ENCODE results near the gene ETV1.

ETV1 gene

DNA sequence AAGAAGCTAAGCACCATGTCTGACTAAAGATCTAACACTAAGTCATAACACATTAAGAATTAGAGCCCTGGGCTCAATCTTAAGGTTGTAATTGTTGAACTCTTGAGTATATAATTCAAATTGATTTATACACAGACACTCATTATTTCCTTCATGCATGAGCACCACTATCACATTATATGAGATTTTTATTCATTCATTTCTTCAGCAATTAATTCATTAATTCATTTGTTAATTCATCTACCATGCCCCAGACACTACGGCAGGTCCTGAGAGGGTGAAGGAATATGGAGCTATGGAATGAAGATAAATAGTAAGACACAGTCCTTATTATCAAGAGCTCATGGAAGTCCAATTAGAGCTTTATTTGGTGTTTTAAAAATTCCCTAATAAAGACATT, 41.9 kb downstream of the ETV1 start:
- in situ Hi-C loops (cut with HindIII; ENCODE audit: low pct_ligation_motif_present, low sequenced_read_pairs): no loop called here
- DNase-seq: no peak
- no peak for TF ChIP-seq CTCF (IDR thresholded peaks at IDR 0.05; ENCODE audit: low read depth, low read length, missing control alignments)
- Histone ChIP-seq H3K4me3 (ENCODE audit: low read depth, low read length) (no peak overlapping the region), H3K27me3 (replicated peaks) (no peaks in the 10 kb centered on the region), H3K36me3 (replicated peaks) (no peaks in the 10 kb centered on the region), H3K27ac (no peak overlapping the region)

GRCh38 chr7:13946181-13946580, 43.3 kb downstream of the ETV1 start:
- H3K36me3 ChIP-seq (replicated peaks): no peaks in the 10 kb centered on the region
- in situ Hi-C loops (cut with HindIII; ENCODE audit: low pct_ligation_motif_present, low sequenced_read_pairs): no loop called here
- TF ChIP-seq CTCF (IDR thresholded peaks at IDR 0.05; ENCODE audit: low read depth, low read length, missing control alignments): no peak
- no peaks in the 10 kb centered on the region for H3K27me3 ChIP-seq (replicated peaks)
- peak; percentile 3 for DNase-seq
- H3K4me3 ChIP-seq (ENCODE audit: low read depth, low read length): no peak overlapping the region
- H3K27ac ChIP-seq: no peak overlapping the region

GRCh38 chr7:13945670-13946069, 43.8 kb downstream of the ETV1 start:
- Histone ChIP-seq H3K27me3 (replicated peaks) (no peaks in the 10 kb centered on the region), H3K27ac (no peak overlapping the region), H3K36me3 (replicated peaks) (no peaks in the 10 kb centered on the region), H3K4me3 (ENCODE audit: low read depth, low read length) (no peak overlapping the region)
- in situ Hi-C loops (cut with HindIII; ENCODE audit: low pct_ligation_motif_present, low sequenced_read_pairs): no loop called here
- no peak for TF ChIP-seq CTCF (IDR thresholded peaks at IDR 0.05; ENCODE audit: low read depth, low read length, missing control alignments)
- no peak for DNase-seq

DNA sequence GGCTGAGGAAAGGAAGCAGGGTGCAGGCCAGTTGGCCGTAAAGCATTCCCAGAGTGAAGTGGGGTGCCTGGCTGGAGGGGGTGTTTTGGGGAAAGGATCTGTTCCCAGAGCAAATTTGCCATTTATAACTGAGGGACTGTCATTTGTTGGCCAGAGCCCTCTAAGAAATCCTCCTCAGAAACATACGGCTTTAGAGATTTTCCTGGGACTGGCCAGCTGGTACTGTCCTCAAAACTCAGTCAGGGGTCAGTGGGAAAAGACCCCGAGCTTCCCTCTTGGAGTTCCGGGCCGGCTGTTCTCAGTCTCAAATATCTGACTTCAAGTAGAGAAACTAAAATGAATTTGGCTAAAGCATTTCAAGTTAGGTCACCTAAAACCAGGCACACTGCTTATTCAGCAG, 55.9 kb downstream of the ETV1 start:
- in situ Hi-C loops (cut with HindIII; ENCODE audit: low pct_ligation_motif_present, low sequenced_read_pairs): no loop called here
- no peak for TF ChIP-seq CTCF (IDR thresholded peaks at IDR 0.05; ENCODE audit: low read depth, low read length, missing control alignments)
- no peak for DNase-seq
- Histone ChIP-seq H3K27ac (no peak overlapping the region), H3K4me3 (ENCODE audit: low read depth, low read length) (no peak overlapping the region), H3K27me3 (replicated peaks) (no peaks in the 10 kb centered on the region), H3K36me3 (replicated peaks) (peaks cover 3% of the 10 kb centered on the region)

GRCh38 chr7:13933091-13933490, 56.4 kb downstream of the ETV1 start:
- Histone ChIP-seq H3K4me3 (ENCODE audit: low read depth, low read length) (no peak overlapping the region), H3K27ac (no peak overlapping the region), H3K36me3 (replicated peaks) (peaks cover 3% of the 10 kb centered on the region), H3K27me3 (replicated peaks) (no peaks in the 10 kb centered on the region)
- TF ChIP-seq CTCF (IDR thresholded peaks at IDR 0.05; ENCODE audit: low read depth, low read length, missing control alignments): no peak
- DNase-seq: peak; percentile 8
- in situ Hi-C loops (cut with HindIII; ENCODE audit: low pct_ligation_motif_present, low sequenced_read_pairs): no loop called here

DNA sequence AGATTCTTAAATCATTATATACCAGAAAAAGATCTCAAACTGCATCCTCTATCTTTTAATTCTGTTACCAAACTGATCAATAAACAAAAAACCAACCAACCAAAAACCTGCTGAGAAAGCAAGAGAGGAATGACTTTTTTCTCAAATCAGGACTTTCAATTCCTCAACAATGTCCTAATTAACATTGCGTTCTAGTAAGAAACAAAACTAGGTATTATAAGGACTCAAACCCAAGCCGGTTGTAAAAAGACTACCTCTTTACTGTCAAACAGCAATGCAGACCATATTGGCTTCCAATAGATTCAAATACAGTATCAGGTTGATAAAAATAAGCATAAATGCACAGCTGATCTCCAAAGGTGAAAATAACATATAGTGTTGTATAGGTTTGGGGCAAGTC, 57.3 kb downstream of the ETV1 start:
- Histone ChIP-seq H3K27ac (no peak overlapping the region), H3K27me3 (replicated peaks) (no peaks in the 10 kb centered on the region), H3K4me3 (ENCODE audit: low read depth, low read length) (no peak overlapping the region), H3K36me3 (replicated peaks) (peaks cover 3% of the 10 kb centered on the region)
- no peak for DNase-seq
- TF ChIP-seq CTCF (IDR thresholded peaks at IDR 0.05; ENCODE audit: low read depth, low read length, missing control alignments): no peak
- in situ Hi-C loops (cut with HindIII; ENCODE audit: low pct_ligation_motif_present, low sequenced_read_pairs): no loop called here

Measured in brain microvascular endothelial cell (primary cell).